Liver (tissue), 3 donors: ENCODE results near the gene LAMP1.

Experiments used
- CTCF ChIP-seq: fragments of 150-350 bp; IDR thresholded peaks from 2 replicates; pipeline ENCODE4 v1.5.1; 2017; ENCODE audit warnings: improper control_type of control experiment, low read depth, low read length; ENCODE audit not compliant: missing input control
- FOXA1 ChIP-seq: IDR thresholded peaks from 2 replicates; pipeline ENCODE4 v1.6.1; 2016; ENCODE audit warnings: antibody characterized with exemption
- JUND ChIP-seq, 2 donors: IDR thresholded peaks; 2 replicates each; pipeline ENCODE4 v1.6.1; 2016; ENCODE audit warnings: antibody characterized with exemption in 2 of 2
- donor health status: healthy.
- donor health status: healthy.

GRCh38 chr13:113307491-113307890, 10.5 kb downstream of the LAMP1 start:
- TF ChIP-seq JUND (IDR thresholded peaks at IDR 0.05) (no peak), FOXA1 (no peak), CTCF (no peak)
